GM18873 (cell line): Measurements from ENCODE around the gene CLTA.

Source experiments
- ATAC-seq: cut with Tn5 transposase; IDR thresholded peaks from one replicate; pipeline ENCODE4 v1.9.1; 2021; ENCODE audit warnings: mild to moderate bottlenecking, moderate library complexity, moderate number of reproducible peaks; ENCODE audit not compliant: unreplicated experiment, low FRiP score

CLTA gene

GRCh38 chr9:36190388-36191289, at the start of gene CLTA:
TSS of gene CLTA (plus strand) at chr9:36190921. CDS start at chr9:36191057, 136 bp downstream.
- peak; percentile 98 for ATAC-seq

GRCh38 chr9:36141288-36141687, 49.4 kb upstream of the CLTA start:
- ATAC-seq = no peak

- no peak for ATAC-seq
Observed at GRCh38 chr9:36141761-36142160, 49.0 kb upstream of the CLTA start.

- no peak for ATAC-seq
Observed at GRCh38 chr9:36142510-36143244, 48.0 kb upstream of the CLTA start.

GRCh38 chr9:36143245-36143641, 47.5 kb upstream of the CLTA start:
- ATAC-seq = no peak

GRCh38 chr9:36144309-36145232, 46.1 kb upstream of the CLTA start:
- no peak for ATAC-seq

GRCh38 chr9:36145970-36146369, 44.8 kb upstream of the CLTA start:
- no peak for ATAC-seq

- ATAC-seq = no peak
Observed at GRCh38 chr9:36146651-36147050, 44.1 kb upstream of the CLTA start.

- ATAC-seq = no peak
Observed at GRCh38 chr9:36147441-36148175, 43.1 kb upstream of the CLTA start.

GRCh38 chr9:36148311-36149051, 42.2 kb upstream of the CLTA start:
- no peak for ATAC-seq

- no peak for ATAC-seq
Observed at GRCh38 chr9:36149197-36149596, 41.5 kb upstream of the CLTA start.

GRCh38 chr9:36150574-36151315, 40.0 kb upstream of the CLTA start:
- no peak for ATAC-seq

GRCh38 chr9:36151316-36152210, 39.2 kb upstream of the CLTA start:
- peak; percentile 86 for ATAC-seq

GRCh38 chr9:36152741-36153438, 37.8 kb upstream of the CLTA start:
- no peak for ATAC-seq

- ATAC-seq = no peak
Observed at GRCh38 chr9:36153746-36154145, 37.0 kb upstream of the CLTA start.

GRCh38 chr9:36154331-36154952, 36.3 kb upstream of the CLTA start:
- no peak for ATAC-seq
